K562 (cell line): ENCODE results near the gene POTEF. TPM values are rescaled to one million over a fixed set of nuclear protein-coding genes. Genes with fewer than 3 reads are reported as not detected.
"Not testable (repeated sequence)": the region's sequence is repeated elsewhere in the genome, so short reads cannot be mapped to it uniquely, and the experiment has no call there.

Source experiments
- ATAC-seq: fragments of 200-7000 bp; cut with Tn5 transposase; 3 replicates; pipeline ENCODE4 v1.9.1; 2020; ENCODE audit warnings: moderate library complexity
- BruUV-seq: library from RNA; stranded (reverse); fragments of 400-500 nt; replicated peaks from 2 replicates; lab custom pipeline; 2021; lab: Mats Ljungman, UMichigan
- CTCF ChIA-PET: fragments of 300-600 bp; formaldehyde crosslinking; extraction: SDS; loops from one replicate; lab custom pipeline; 2021; ENCODE audit warnings: low intra/inter-chr PET ratio; lab: Yijun Ruan, JAX
- POLR2A ChIA-PET: fragments of 300-600, 350-650 bp; sonication (Branson Sonifier 250); formaldehyde crosslinking; extraction: SDS; loops from one replicate; lab custom pipeline; 2021; ENCODE audit warnings: antibody characterized with exemption, inconsistent platforms; lab: Yijun Ruan, JAX
- DNase-seq, 4 experiments: peaks; one replicate each; pipeline versions ENCODE4 v3.0.0 to v3.0.0-alpha.2; 2011 to 2018; ENCODE audit warnings: low spot score in 3 of 4, mixed read lengths in 3 of 4; ENCODE audit errors: extremely low read depth in 1 of 4
- FAIRE-seq: peaks from 2 replicates; lab custom pipeline; 2011; peaks lifted over from hg19 to GRCh38; lab: Jason Lieb, UNC
- H2AFZ ChIP-seq: 2 replicates; pipeline ENCODE4 v1.6.0; 2011; ENCODE audit warnings: low read depth, low read length, control low read depth, inconsistent platforms
- H3K27ac ChIP-seq: fragments of 200-600 bp; 3 replicates; pipeline ENCODE4 v1.8.0; 2011; ENCODE audit warnings: low read depth, mild to moderate bottlenecking, control low read depth, inconsistent platforms, low read length, moderate library complexity, mixed read lengths; ENCODE audit errors: extremely low read depth
- H3K27me3 ChIP-seq, 2 experiments: fragments of 300-600 bp in 1 of 2; 2 replicates in 1 of 2; 3 replicates in 1 of 2; pipeline versions ENCODE4 v1.6.0 to v1.8.0; 2011; ENCODE audit warnings: inconsistent platforms in 2 of 2, low read length in 2 of 2, mild to moderate bottlenecking in 1 of 2, mixed read lengths in 1 of 2, moderate library complexity in 1 of 2; ENCODE audit not compliant: control insufficient read depth in 2 of 2, insufficient read depth in 2 of 2
- H3K36me3 ChIP-seq: fragments of 300-600 bp; 3 replicates; pipeline ENCODE4 v1.8.0; 2011; ENCODE audit warnings: mild to moderate bottlenecking, low read length, inconsistent platforms; ENCODE audit not compliant: control insufficient read depth, insufficient read depth
- H3K4me1 ChIP-seq, 2 experiments: fragments of 200-600 bp in 1 of 2; replicated peaks in 1 of 2; 2 replicates in 1 of 2; 3 replicates in 1 of 2; pipeline versions ENCODE4 v1.5.1 to v1.8.0; 2011; ENCODE audit warnings: inconsistent platforms in 2 of 2, low read length in 2 of 2, mild to moderate bottlenecking in 1 of 2, mixed read lengths in 1 of 2, moderate library complexity in 1 of 2; ENCODE audit not compliant: control insufficient read depth in 2 of 2, insufficient read depth in 2 of 2
- H3K4me2 ChIP-seq: 2 replicates; pipeline ENCODE4 v1.6.1; 2011; ENCODE audit warnings: low read length, control low read depth, inconsistent platforms, mixed read lengths; ENCODE audit not compliant: insufficient read depth
- H3K4me3 ChIP-seq: fragments of 200-600 bp; sonication (generic), shearing (Covaris generic); 2 replicates; pipeline ENCODE4 v1.5.1; 2016; ENCODE audit warnings: control low read depth, inconsistent platforms
- H3K79me2 ChIP-seq: fragments of 200-600 bp; 3 replicates; pipeline ENCODE4 v1.8.0; 2011; ENCODE audit warnings: low read length, inconsistent platforms; ENCODE audit not compliant: control insufficient read depth, insufficient read depth
- H3K9ac ChIP-seq, 2 experiments: 2 replicates each; pipeline versions ENCODE4 v1.6.0 to v1.6.1; 2011; ENCODE audit warnings: low read depth in 2 of 2, low read length in 2 of 2, control low read depth in 1 of 2, inconsistent platforms in 1 of 2, mild to moderate bottlenecking in 1 of 2, mixed read lengths in 1 of 2; ENCODE audit not compliant: insufficient read depth in 1 of 2
- H3K9me1 ChIP-seq: one replicate; pipeline ENCODE4 v1.6.0; 2011; ENCODE audit warnings: inconsistent platforms, mild to moderate bottlenecking, low read length, moderate library complexity; ENCODE audit not compliant: control insufficient read depth, insufficient read depth
- H3K9me3 ChIP-seq: replicated peaks from 2 replicates; pipeline ENCODE4 v1.5.1; 2011; ENCODE audit warnings: low read depth, low read length, inconsistent platforms; ENCODE audit not compliant: control insufficient read depth, insufficient read depth
- H4K20me1 ChIP-seq: replicated peaks from 2 replicates; pipeline ENCODE4 v1.6.1; 2011; ENCODE audit warnings: low read length, inconsistent platforms, mixed read lengths; ENCODE audit not compliant: control insufficient read depth, insufficient read depth
- CTBP1 ChIP-seq: fragments of 450-650 bp; IDR thresholded peaks from 2 replicates; pipeline ENCODE4 v1.6.1; 2016; ENCODE audit warnings: borderline replicate concordance
- KLF16 ChIP-seq: IDR thresholded peaks from 2 replicates; pipeline ENCODE4 v1.6.1; 2016; ENCODE audit warnings: antibody characterized with exemption
- MAZ ChIP-seq, 2 experiments: fragments of 450-650 bp in 1 of 2; sonication (generic) in 1 of 2; formaldehyde crosslinking; IDR thresholded peaks in 1 of 2; conservative IDR thresholded peaks in 1 of 2; 2 replicates each; pipeline versions ENCODE4 v1.4.0 to v1.5.0; 2020; ENCODE audit warnings: mild to moderate bottlenecking in 1 of 2, missing genetic modification reagents in 1 of 2
- NFIC ChIP-seq: fragments of 450-650 bp; IDR thresholded peaks from 2 replicates; pipeline ENCODE4 v1.6.1; 2017; ENCODE audit warnings: mild to moderate bottlenecking, inconsistent platforms
- POLR2A ChIP-seq: fragments of 450-650 bp; conservative IDR thresholded peaks from 2 replicates; pipeline ENCODE4 v1.6.1; 2016
- POLR2G ChIP-seq: fragments of 200-400 bp; formaldehyde crosslinking; IDR thresholded peaks from 2 replicates; pipeline ENCODE4 v1.6.1; 2017; ENCODE audit warnings: low read depth, mild to moderate bottlenecking, antibody characterized with exemption, low read length, moderate library complexity
- RAD21 ChIP-seq, 2 experiments: fragments of 250-450 bp in 1 of 2; fragments of 450-650 bp in 1 of 2; sonication (Bioruptor Pico) in 1 of 2; formaldehyde crosslinking in 1 of 2; IDR thresholded peaks in 1 of 2; conservative IDR thresholded peaks in 1 of 2; 2 replicates each; pipeline versions ENCODE4 v1.4.0 to v1.8.0; 2020 to 2022; ENCODE audit warnings: mild to moderate bottlenecking in 2 of 2, moderate library complexity in 1 of 2
- RBFOX2 ChIP-seq: fragments of 200-400 bp; formaldehyde crosslinking; IDR thresholded peaks from 2 replicates; pipeline ENCODE4 v1.6.1; 2017; ENCODE audit warnings: low read depth, mild to moderate bottlenecking, low read length, moderate library complexity
- SMC3 ChIP-seq: conservative IDR thresholded peaks from 2 replicates; pipeline ENCODE4 v1.6.1; 2011; ENCODE audit warnings: low read depth, low read length, improper control_type of control experiment; ENCODE audit not compliant: insufficient read depth
- TAF1 ChIP-seq: IDR thresholded peaks from 2 replicates; pipeline ENCODE4 v1.6.1; 2011; ENCODE audit warnings: mild to moderate bottlenecking, low read length, moderate library complexity; ENCODE audit not compliant: insufficient read depth, control insufficient read depth, severe bottlenecking; ENCODE audit errors: extremely low read depth
- WGBS: fragments of 100-300 bp; shearing (Covaris generic); methylation state at CpG from one replicate; pipeline ENCODE4 v1.1.6; 2016; ENCODE audit warnings: low coverage, mixed read lengths; ENCODE audit not compliant: insufficient coverage; ENCODE audit errors: missing lambda C conversion rate; 5-methylcytosine and 5-hydroxymethylcytosine counted together
- in situ Hi-C: fragments of 300-500 bp; cut with MboI; formaldehyde crosslinking; loops from 4 replicates; pipeline ENCODE4 v1.15.0; 2018; ENCODE audit warnings: inconsistent platforms, mixed read lengths
- intact Hi-C: fragments of 100-400 bp; cut with micrococcal nuclease; formaldehyde crosslinking; loops from 2 replicates; pipeline ENCODE4 v1.14.2; 2022
- polyA plus RNA-seq, 8 experiments: library from polyadenylated mRNA; depleted of rRNA in 4 of 8; stranded (reverse) in 5 of 8; unstranded in 3 of 8; fragments of >200 nt; fragmentation: Nextera tagmentation in 2 of 8; fragmentation: Illumina TruSeq in 1 of 8; extraction: Ambion mirVana in 2 of 8; extraction: Trizol in 1 of 8; gene quantifications; 2 replicates each; pipeline versions ENCODE4 v1.2.1 to v1.2.3, GENCODE V29; 2011 to 2014; ENCODE audit warnings: inconsistent platforms in 1 of 8, missing spikeins in 1 of 8
- total RNA-seq, 7 experiments: library from RNA; depleted of rRNA in 6 of 7; stranded (reverse); fragments of >200 nt in 6 of 7; fragmentation: Illumina TruSeq in 2 of 7; extraction: Trizol in 2 of 7; gene quantifications; 2 replicates each; pipeline versions ENCODE4 v1.2.1 to v1.2.3, GENCODE V29; 2011 to 2021; ENCODE audit warnings: low replicate concordance in 1 of 7
- TF ChIP-seq, protein P1 (sequence below), 2 experiments: fragments of 450-650 bp; formaldehyde crosslinking in 1 of 2; IDR thresholded peaks; 2 replicates each; pipeline versions ENCODE4 v1.4.0 to v1.6.1; 2014 to 2020; ENCODE audit warnings: mild to moderate bottlenecking in 2 of 2, borderline replicate concordance in 1 of 2, low read depth in 1 of 2

Gene POTEF
- total and polyA plus RNA-seq, 9 of the 15 experiments (the other 6 are each of a cell fraction or from before 2014, with no cell fraction given), result 0.04 to 2.2 (median 0.27) TPM; not detected in 1

DNA sequence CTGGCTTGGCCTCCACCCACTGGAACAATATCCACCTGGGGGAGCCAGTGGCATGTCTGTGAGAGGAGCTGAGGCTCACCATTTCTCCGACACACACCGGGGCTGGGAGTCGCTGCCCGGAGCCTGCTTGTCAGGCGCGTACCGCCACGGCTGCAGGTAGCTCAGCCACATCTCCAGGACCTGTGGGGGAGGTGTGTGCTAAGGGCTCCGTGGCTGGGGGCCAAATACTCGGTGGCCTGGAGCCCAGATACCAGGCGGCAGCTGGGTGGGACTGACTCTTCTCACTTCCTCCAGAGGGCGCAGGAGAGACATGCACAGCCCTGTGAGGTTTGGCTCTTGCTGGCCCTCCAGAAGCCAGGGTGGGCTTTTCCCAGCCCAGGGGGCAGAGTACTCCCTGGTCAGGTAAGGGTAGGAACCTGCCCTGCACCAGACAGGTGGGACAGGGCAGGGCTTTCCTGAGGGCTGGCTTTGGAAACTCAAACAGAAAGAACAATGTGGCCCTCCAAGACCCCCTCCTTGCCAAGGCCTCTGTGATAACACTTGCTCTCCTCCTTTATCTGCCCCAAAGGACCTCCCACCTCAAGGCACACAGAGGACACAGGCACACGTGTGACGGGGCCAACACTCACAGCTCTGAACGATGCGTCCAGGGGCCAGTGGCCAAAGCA lies 27.1 kb upstream of the POTEF start:
- peak; percentile 86 for ATAC-seq
- CTCF ChIA-PET, result interaction anchor here (0.6 kb wide), 2 partner anchors 178 to 180 kb away, joined by 3 to 4 read pairs; no protein-coding TSS in a partner anchor
- 65% methylated on average over 11 of the region's 16 CpGs for WGBS
- peaks cover 64% of the 10 kb centered on the region; the same call in 1 of the 3 replicates for H3K36me3 ChIP-seq
- BruUV-seq, in situ Hi-C loops, H3K27me3 ChIP-seq, H4K20me1 ChIP-seq, H3K27ac ChIP-seq, H3K79me2 ChIP-seq, H3K9me1 ChIP-seq, H3K9me3 ChIP-seq, H3K4me3 ChIP-seq, H3K4me2 ChIP-seq, H2AFZ ChIP-seq, POLR2A ChIA-PET: not testable (repeated sequence)
- peak; percentile 96 for FAIRE-seq
- intact Hi-C loops, result loop anchor here (2.0 kb wide), 1 partner anchor 177 kb away; no protein-coding TSS in a partner anchor
- H3K9ac ChIP-seq, result peak overlapping the region in 1 of 2 experiments; percentile 58; a peak in 1 of 4 replicates
- H3K4me1 ChIP-seq, result peaks cover 0 to 26% of the 10 kb centered on the region in 2 experiments; a peak in 3 of 5 replicates
- DNase-seq, result peak; percentile 29 to 80 (median 45)
- peak; percentile 34; the same call in 1 of the 2 replicates for TF ChIP-seq POLR2A
- TF ChIP-seq RAD21 (CRISPR knock-in tag; conservative IDR thresholded peaks at IDR 0.05 in 1 of 2, IDR thresholded peaks at IDR 0.05 in 1 of 2), result peak; percentile 22 to 61
- TF ChIP-seq POLR2G, result peak; percentile 70
- TF ChIP-seq SMC3, result peak; percentile 45; the same call in 1 of the 2 replicates
- TF ChIP-seq MAZ (CRISPR knock-in tag; conservative IDR thresholded peaks at IDR 0.05 in 1 of 2, IDR thresholded peaks at IDR 0.05 in 1 of 2), result 0 out of 4 replicates have a peak, but pooled peaks of 1 of the 2 experiments have one; percentile 12
- TF ChIP-seq, protein P1, sequence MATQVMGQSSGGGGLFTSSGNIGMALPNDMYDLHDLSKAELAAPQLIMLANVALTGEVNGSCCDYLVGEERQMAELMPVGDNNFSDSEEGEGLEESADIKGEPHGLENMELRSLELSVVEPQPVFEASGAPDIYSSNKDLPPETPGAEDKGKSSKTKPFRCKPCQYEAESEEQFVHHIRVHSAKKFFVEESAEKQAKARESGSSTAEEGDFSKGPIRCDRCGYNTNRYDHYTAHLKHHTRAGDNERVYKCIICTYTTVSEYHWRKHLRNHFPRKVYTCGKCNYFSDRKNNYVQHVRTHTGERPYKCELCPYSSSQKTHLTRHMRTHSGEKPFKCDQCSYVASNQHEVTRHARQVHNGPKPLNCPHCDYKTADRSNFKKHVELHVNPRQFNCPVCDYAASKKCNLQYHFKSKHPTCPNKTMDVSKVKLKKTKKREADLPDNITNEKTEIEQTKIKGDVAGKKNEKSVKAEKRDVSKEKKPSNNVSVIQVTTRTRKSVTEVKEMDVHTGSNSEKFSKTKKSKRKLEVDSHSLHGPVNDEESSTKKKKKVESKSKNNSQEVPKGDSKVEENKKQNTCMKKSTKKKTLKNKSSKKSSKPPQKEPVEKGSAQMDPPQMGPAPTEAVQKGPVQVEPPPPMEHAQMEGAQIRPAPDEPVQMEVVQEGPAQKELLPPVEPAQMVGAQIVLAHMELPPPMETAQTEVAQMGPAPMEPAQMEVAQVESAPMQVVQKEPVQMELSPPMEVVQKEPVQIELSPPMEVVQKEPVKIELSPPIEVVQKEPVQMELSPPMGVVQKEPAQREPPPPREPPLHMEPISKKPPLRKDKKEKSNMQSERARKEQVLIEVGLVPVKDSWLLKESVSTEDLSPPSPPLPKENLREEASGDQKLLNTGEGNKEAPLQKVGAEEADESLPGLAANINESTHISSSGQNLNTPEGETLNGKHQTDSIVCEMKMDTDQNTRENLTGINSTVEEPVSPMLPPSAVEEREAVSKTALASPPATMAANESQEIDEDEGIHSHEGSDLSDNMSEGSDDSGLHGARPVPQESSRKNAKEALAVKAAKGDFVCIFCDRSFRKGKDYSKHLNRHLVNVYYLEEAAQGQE (IDR thresholded peaks at IDR 0.05; ENCODE audit: borderline replicate concordance), result peak; percentile 30; the same call in 1 of the 2 replicates
- TF ChIP-seq, protein P1 (CRISPR knock-in tag; IDR thresholded peaks at IDR 0.05; ENCODE audit: low read depth), result not testable (repeated sequence)
- peak; percentile 25; the same call in 1 of the 2 replicates for TF ChIP-seq RBFOX2
- TF ChIP-seq KLF16, result 0 out of 2 replicates have a peak, but pooled peaks have one; percentile 26
- peak; percentile 5 for TF ChIP-seq TAF1
- peak; percentile 15; the same call in 1 of the 2 replicates for TF ChIP-seq CTBP1
- peak; percentile 84 for TF ChIP-seq NFIC
